Fibroblast of mammary gland (primary cell): ENCODE data around the gene LMOD3.

Experiments
- DNase-seq: peaks from one replicate; pipeline ENCODE4 v3.0.0-alpha.2; 2010; ENCODE audit warnings: low read depth
- H3K4me3 ChIP-seq: 2 replicates; pipeline ENCODE4 v1.5.1; 2011; ENCODE audit warnings: low read depth, mild to moderate bottlenecking, low read length, moderate library complexity; ENCODE audit not compliant: control insufficient read depth
- CTCF ChIP-seq: conservative IDR thresholded peaks from 2 replicates; pipeline ENCODE4 v1.5.1; 2011; ENCODE audit warnings: low read depth, low read length, inconsistent platforms; ENCODE audit not compliant: control insufficient read depth, insufficient read depth

The LMOD3 gene

GRCh38 chr3:69143612-69144011, 21.2 kb upstream of the LMOD3 start:
- peak; percentile 22 for DNase-seq
- no peak for TF ChIP-seq CTCF
- H3K4me3 ChIP-seq: no peak overlapping the region

- no peak for TF ChIP-seq CTCF
- H3K4me3 ChIP-seq: no peak overlapping the region
- DNase-seq: no peak
Observed at GRCh38 chr3:69142797-69143454, 20.5 kb upstream of the LMOD3 start.

GRCh38 chr3:69142090-69142489, 19.7 kb upstream of the LMOD3 start:
- peak; percentile 69 for DNase-seq
- TF ChIP-seq CTCF: no peak
- H3K4me3 ChIP-seq: no peak overlapping the region

GRCh38 chr3:69141313-69141712, 18.9 kb upstream of the LMOD3 start:
- DNase-seq: no peak
- H3K4me3 ChIP-seq: no peak overlapping the region
- TF ChIP-seq CTCF: no peak

GRCh38 chr3:69137412-69137811, 15.0 kb upstream of the LMOD3 start:
- DNase-seq: no peak
- no peak for TF ChIP-seq CTCF
- no peak overlapping the region for H3K4me3 ChIP-seq

GRCh38 chr3:69137005-69137404, 14.6 kb upstream of the LMOD3 start:
- TF ChIP-seq CTCF: no peak
- no peak overlapping the region for H3K4me3 ChIP-seq
- DNase-seq: no peak

- DNase-seq: no peak
- H3K4me3 ChIP-seq: no peak overlapping the region
- no peak for TF ChIP-seq CTCF
Observed at GRCh38 chr3:69130689-69131088, 8.3 kb upstream of the LMOD3 start.
